RWPE1 (cell line): ENCODE measurements around the gene TNFRSF18.
"Not testable (repeated sequence)": the region's sequence is repeated elsewhere in the genome, so short reads cannot be mapped to it uniquely, and the experiment has no call there.

Experiments used
- CTCF ChIA-PET: fragments of 350-600 bp; sonication (Branson Sonifier 250); formaldehyde crosslinking; extraction: SDS; loops from one replicate; lab custom pipeline; 2021; lab: Yijun Ruan, JAX
- POLR2A ChIA-PET: fragments of 400-600 bp; formaldehyde crosslinking; extraction: SDS; loops from one replicate; lab custom pipeline; 2020; ENCODE audit warnings: antibody characterized with exemption; ENCODE audit not compliant: low non-redundant PET; lab: Yijun Ruan, JAX
- DNase-seq: peaks from one replicate; pipeline ENCODE4 v3.0.0; 2012; ENCODE audit warnings: low spot score
- H3K27ac ChIP-seq: fragments of 450-650 bp; 2 replicates; pipeline ENCODE4 v1.5.1; 2017
- TF ChIP-seq, protein P1 (sequence below): fragments of 450-650 bp; conservative IDR thresholded peaks from 2 replicates; pipeline ENCODE4 v1.5.1; 2017; ENCODE audit warnings: low read depth, mild to moderate bottlenecking

Gene TNFRSF18

DNA sequence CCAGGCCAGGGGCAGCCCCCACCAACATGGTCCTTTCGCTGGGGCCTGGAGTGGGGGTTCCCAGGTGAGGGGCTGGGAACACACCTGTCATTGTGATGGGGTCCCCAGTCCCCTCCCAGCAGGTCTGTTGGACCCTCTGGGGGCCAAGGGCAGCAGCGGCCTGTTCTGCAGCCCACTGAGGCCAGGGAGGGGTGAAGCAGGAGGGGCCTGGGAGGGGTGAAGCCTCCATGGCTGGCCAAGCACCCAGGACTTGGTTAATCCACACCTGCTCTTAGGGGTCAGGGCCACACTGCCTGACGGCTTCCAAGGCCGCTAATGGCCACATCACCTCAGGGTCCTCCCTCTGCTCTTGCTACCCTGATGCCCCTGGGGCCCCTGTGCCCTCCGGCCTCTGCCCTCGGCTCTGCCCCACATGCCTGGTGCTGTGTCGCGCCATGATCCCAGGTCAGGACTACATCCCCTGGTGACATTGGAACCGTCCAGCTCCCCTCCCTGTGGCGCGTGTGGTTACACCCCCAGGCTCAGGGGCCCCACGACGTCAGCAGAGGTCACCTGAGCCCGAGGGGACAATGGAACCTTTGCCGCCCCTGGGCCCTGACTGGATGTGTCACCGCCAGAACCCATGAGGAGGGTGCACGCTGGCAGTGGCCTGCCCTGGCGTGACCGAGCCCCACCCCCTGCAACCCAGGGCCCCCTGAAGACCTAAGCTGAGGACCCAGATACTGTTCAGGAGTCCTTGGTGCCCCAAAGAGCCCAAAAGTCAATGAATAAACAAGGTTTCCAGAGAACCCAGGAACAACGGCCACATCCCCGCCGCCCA lies 7.0 kb downstream of the TNFRSF18 start:
- no peak for DNase-seq
- ChIA-PET CTCF (interaction anchor here (0.5 kb wide), 1 partner anchor 93 kb away, joined by 4 read pairs; no protein-coding TSS in a partner anchor), POLR2A (no interaction called here)
- no peak overlapping the region for H3K27ac ChIP-seq
- TF ChIP-seq, protein P1, sequence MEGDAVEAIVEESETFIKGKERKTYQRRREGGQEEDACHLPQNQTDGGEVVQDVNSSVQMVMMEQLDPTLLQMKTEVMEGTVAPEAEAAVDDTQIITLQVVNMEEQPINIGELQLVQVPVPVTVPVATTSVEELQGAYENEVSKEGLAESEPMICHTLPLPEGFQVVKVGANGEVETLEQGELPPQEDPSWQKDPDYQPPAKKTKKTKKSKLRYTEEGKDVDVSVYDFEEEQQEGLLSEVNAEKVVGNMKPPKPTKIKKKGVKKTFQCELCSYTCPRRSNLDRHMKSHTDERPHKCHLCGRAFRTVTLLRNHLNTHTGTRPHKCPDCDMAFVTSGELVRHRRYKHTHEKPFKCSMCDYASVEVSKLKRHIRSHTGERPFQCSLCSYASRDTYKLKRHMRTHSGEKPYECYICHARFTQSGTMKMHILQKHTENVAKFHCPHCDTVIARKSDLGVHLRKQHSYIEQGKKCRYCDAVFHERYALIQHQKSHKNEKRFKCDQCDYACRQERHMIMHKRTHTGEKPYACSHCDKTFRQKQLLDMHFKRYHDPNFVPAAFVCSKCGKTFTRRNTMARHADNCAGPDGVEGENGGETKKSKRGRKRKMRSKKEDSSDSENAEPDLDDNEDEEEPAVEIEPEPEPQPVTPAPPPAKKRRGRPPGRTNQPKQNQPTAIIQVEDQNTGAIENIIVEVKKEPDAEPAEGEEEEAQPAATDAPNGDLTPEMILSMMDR, result no peak

DNA sequence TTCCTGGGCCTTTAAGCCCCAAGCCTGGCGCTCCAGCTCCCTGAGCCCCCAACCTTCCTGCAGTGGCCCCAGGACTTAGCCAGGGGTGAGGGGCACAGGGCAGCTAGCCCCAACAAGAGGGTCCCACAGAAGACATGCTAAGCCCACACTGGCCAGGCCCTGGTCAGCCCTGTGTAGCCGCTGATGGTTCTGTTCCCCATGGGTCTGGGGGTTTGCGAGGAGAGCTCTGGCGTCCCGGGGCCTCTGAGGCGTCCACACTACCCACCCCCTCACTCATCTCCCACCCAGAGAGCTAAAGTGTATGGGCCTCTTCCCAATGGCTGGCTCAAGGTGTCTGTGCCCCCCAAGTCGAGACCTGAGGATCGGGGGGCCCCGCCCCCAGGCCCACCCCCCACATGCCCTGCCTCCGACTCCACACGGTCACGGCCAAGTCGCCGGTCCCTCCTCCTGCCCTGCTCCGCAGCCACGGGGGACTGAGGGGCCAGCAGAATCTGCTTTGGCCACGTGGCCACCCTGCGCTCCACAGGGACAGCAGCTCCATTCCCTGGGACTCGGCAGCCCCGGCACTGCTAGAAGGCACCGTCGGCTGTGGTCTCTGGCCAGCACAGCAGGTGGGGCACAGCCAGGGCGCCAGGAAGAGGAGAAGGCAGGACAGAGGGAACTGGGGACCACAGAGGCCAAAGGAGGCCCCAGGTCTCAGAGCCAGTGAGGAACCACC lies 7.8 kb downstream of the TNFRSF18 start:
- DNase-seq, result no peak
- TF ChIP-seq, protein P1, result no peak
- H3K27ac ChIP-seq, result no peak overlapping the region
- POLR2A ChIA-PET, result no interaction called here
- CTCF ChIA-PET, result interaction anchor here (0.6 kb wide), 1 partner anchor 40 kb away, joined by 3 read pairs; no protein-coding TSS in a partner anchor

DNA sequence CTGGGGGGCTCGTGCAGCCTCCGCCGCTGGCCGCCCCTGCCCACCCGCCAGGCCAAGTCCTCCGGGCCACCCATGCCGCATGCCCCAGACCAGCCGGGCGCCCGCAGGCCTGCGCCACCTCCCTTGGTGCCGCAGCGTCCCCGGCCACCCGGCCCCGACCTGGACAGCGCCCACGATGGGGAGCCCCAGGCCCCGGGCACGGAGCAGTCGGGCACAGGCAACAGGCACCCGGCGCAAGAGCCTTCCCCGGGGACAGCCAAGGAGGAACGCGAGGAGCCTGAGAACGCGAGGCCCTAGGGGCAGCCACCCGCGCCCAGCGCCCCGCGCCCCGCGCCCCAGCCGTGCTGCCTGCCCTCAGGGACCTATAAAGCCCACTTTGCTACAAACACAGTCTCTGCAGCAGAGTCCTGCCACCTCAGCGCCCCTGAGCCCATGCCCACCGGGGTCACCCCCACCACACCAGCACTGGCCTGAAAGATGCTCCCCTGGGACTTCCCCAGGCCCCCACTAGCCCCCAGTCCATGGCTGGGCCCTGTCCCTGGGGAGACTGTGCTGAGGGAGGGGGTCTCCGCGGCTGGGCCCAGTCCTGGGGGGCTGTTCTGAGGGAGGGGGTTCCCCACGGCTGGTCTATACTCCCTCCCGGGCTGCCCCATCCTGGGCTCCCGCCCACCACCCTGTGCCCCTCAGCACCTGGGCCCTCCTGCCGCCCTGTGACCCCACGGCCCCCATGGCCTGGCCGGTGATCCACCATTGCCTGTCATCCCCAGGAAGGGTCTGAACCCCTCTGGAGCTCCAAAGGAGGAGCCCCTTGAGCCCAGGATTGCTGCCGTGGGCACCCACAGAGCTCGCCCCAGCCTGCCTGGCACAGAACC lies 8.6 kb downstream of the TNFRSF18 start:
- no peak for DNase-seq
- CTCF ChIA-PET, result no interaction called here
- POLR2A ChIA-PET, result interaction anchor here (0.7 kb wide), 1 partner anchor 77 kb away, joined by 10 read pairs; no protein-coding TSS in a partner anchor
- TF ChIP-seq, protein P1, result no peak
- no peak overlapping the region for H3K27ac ChIP-seq

DNA sequence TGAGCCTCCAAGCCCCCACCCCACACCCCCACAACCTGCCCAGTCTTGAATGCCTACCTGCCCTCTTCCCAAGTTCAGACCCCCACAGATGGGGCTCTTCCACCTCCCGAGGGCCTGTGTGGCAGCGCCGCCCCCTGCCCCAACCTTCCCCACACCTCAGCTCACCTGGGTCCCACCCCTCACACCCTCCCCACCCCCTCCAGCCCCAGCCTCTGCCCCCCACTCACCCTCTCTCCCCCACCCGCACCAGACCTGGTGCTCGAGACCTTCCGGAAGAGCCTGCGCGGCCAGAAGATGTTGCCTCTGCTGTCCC lies 9.2 kb downstream of the TNFRSF18 start:
- no peak overlapping the region for H3K27ac ChIP-seq
- ChIA-PET POLR2A (interaction anchor here (0.7 kb wide), 1 partner anchor 77 kb away, joined by 10 read pairs; no protein-coding TSS in a partner anchor), CTCF (no interaction called here)
- no peak for DNase-seq
- TF ChIP-seq, protein P1, result no peak

DNA sequence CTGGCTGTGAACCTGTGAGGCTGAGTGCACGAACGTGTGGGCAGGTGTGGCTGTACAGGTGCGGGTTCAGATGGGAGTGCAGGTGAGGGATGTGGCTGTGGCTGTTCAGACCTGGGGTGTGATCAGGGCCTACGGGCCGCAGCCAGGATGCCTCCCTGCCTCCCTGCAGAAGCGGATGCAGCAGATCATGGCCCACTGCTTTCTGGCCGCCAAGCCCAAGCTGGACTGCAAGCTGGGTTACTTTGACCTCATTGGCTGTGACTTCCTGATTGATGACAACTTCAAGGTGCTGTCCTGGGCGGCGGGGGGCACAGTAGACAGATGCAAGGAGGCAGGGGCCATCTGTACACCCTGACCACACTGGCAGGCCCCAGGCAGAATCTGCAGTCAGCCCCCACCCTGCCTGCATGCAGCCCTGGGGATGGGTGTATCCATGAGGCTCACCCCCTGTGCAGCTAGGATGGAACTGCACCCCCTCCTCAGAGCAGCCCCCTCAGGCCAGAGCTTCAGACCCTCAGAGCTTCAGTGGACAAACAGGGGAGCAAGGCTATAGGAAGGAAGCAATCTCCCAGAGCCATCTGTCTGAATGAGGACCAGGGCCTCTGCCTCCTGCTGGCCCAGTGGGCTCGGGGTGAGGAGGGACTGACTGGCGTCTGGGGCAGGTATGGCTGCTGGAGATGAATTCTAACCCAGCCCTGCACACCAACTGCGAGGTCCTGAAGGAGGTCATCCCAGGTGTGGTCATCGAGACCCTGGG lies 9.8 kb downstream of the TNFRSF18 start:
- TF ChIP-seq, protein P1, result no peak
- CTCF ChIA-PET, result no interaction called here
- no peak for DNase-seq
- no peak overlapping the region for H3K27ac ChIP-seq
- POLR2A ChIA-PET, result interaction anchor here (0.7 kb wide), 1 partner anchor 78 kb away, joined by 10 read pairs; no protein-coding TSS in a partner anchor

DNA sequence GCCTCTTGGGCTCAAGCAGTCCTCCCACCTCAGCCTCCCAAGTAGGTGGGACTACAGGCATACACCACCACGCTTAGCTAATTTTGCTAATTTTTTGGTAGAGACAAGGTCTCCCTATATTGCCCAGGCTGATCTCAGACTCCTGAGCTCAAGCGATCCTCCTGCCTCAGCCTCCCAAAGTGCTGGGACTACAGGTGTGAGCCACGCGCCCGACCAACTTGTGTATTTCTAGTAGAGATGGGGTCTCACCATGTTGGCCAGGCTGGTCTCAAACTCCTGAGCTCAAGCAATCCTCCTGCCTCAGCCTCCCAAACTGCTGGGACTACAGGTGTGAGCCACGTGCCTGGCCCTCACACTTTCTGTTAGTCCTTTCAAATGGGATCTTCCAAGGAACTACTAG lies 10.7 kb downstream of the TNFRSF18 start:
- CTCF ChIA-PET, result interaction anchor here (0.6 to 0.7 kb wide), 2 partner anchors 8 to 23 kb away, joined by 3 to 4 read pairs; no protein-coding TSS in a partner anchor
- POLR2A ChIA-PET, DNase-seq, H3K27ac ChIP-seq: not testable (repeated sequence)
